Gastrocnemius medialis (tissue), 4 donors: ENCODE measurements around the gene ZNF445. TPM values are rescaled to one million over a fixed set of nuclear protein-coding genes. Genes with fewer than 3 reads are reported as not detected.

Experiments used
- ATAC-seq, 2 donors: fragments of 150-250 bp; one replicate each; pipeline ENCODE4 v1.9.1; 2016
- DNase-seq, 2 donors: peaks; one replicate each; pipeline ENCODE4 v3.0.0-alpha.2; 2019
- H3K27ac ChIP-seq, 4 donors: fragments of 200-600 bp; sonication (generic); 1 replicate in 1 of 4; 2 replicates in 3 of 4; pipeline ENCODE4 v1.5.1; 2016 to 2018; ENCODE audit warnings: mild to moderate bottlenecking in 2 of 4, moderate library complexity in 1 of 4
- H3K27me3 ChIP-seq, 3 donors: fragments of 200-600 bp; sonication (generic) in 2 of 3; 1 replicate in 1 of 3; 2 replicates in 2 of 3; pipeline versions ENCODE4 v1.5.1 to v1.6.0; 2016 to 2019; ENCODE audit warnings: mild to moderate bottlenecking in 1 of 3, moderate library complexity in 1 of 3
- H3K36me3 ChIP-seq, 2 donors: fragments of 200-600 bp; sonication (generic) in 1 of 2; one replicate each; pipeline ENCODE4 v1.5.1; 2017 to 2018
- H3K4me1 ChIP-seq, 2 donors: fragments of 200-600 bp; sonication (generic) in 1 of 2; one replicate each; pipeline ENCODE4 v1.5.1; 2016 to 2017; ENCODE audit warnings: mild to moderate bottlenecking in 2 of 2
- H3K4me3 ChIP-seq, 4 donors: fragments of 200-600 bp; sonication (generic) in 3 of 4; 1 replicate in 1 of 4; 2 replicates in 3 of 4; pipeline ENCODE4 v1.5.1; 2016 to 2019; ENCODE audit warnings: mild to moderate bottlenecking in 2 of 4
- H3K9me3 ChIP-seq, 3 donors: fragments of 200-600 bp; sonication (generic) in 2 of 3; 1 replicate in 1 of 3; 2 replicates in 2 of 3; pipeline ENCODE4 v1.5.1; 2016 to 2019
- POLR2A ChIP-seq, 2 donors: fragments of 450-650 bp; IDR thresholded peaks; one replicate each; pipeline ENCODE4 v1.6.1; 2017; ENCODE audit warnings: antibody characterized with exemption in 2 of 2, mild to moderate bottlenecking in 2 of 2, moderate library complexity in 2 of 2
- in situ Hi-C, 4 donors: fragments of 200-750 bp; cut with MboI; loops; one replicate each; pipeline versions ENCODE4 v1.15.0 to v1.8.0; 2017; ENCODE audit warnings: low sequenced_read_pairs in 4 of 4
- intact Hi-C: fragments of 100-400 bp; cut with DNase I; formaldehyde crosslinking; loops from one replicate; pipeline ENCODE4 v1.15.1; 2023; ENCODE audit warnings: low total_unique reads
- total RNA-seq, 4 donors: library from RNA; depleted of rRNA; stranded (reverse); fragments of >200 nt; gene quantifications; one replicate each; pipeline versions ENCODE4 v1.1.0 to v1.2.3, GENCODE V29; 2016
- TF ChIP-seq, protein P1 (sequence below), 5 experiments: fragments of 450-650 bp in 3 of 5; fragments of 200-600 bp in 2 of 5; sonication (generic) in 2 of 5; IDR thresholded peaks in 4 of 5; conservative IDR thresholded peaks in 1 of 5; 1 replicate in 4 of 5; 2 replicates in 1 of 5; pipeline ENCODE4 v1.5.1; 2016 to 2019; ENCODE audit warnings: antibody characterized with exemption in 5 of 5, mild to moderate bottlenecking in 3 of 5, moderate library complexity in 3 of 5

Gene ZNF445
- total RNA-seq, 4 donors from 2014 or later, result 3.6 to 6.2 (median 3.8) TPM

DNA sequence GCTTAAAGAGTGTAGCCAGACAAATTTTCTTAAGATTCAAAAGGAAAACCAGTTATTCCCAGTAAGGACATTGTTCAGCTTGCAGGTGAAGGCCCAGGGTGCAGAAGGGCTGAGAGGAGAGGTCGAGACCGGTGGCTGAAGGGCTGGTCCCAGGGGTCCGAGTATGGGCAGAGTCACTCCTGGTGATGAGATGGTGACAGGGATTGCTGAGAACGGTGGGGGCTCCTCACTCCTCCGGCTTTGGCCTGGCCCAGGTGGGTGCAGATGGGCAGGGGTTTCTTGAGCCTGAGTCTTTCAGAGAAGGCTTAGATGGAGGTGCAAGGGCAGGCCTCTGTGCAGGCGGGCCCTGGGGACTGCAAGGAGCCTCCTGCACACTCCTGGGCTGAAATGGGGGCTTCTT is 56.2 kb downstream of the ZNF445 start:
- TF ChIP-seq, protein P1, sequence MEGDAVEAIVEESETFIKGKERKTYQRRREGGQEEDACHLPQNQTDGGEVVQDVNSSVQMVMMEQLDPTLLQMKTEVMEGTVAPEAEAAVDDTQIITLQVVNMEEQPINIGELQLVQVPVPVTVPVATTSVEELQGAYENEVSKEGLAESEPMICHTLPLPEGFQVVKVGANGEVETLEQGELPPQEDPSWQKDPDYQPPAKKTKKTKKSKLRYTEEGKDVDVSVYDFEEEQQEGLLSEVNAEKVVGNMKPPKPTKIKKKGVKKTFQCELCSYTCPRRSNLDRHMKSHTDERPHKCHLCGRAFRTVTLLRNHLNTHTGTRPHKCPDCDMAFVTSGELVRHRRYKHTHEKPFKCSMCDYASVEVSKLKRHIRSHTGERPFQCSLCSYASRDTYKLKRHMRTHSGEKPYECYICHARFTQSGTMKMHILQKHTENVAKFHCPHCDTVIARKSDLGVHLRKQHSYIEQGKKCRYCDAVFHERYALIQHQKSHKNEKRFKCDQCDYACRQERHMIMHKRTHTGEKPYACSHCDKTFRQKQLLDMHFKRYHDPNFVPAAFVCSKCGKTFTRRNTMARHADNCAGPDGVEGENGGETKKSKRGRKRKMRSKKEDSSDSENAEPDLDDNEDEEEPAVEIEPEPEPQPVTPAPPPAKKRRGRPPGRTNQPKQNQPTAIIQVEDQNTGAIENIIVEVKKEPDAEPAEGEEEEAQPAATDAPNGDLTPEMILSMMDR (IDR thresholded peaks at IDR 0.05 in 4 of 5, conservative IDR thresholded peaks at IDR 0.05 in 1 of 5), result no peak
- no peak for TF ChIP-seq POLR2A (IDR thresholded peaks at IDR 0.05)
- intact Hi-C loops, result no loop called here
- H3K27ac ChIP-seq, result no peak overlapping the region
- no peaks in the 10 kb centered on the region for H3K27me3 ChIP-seq
- no peak overlapping the region for H3K4me3 ChIP-seq
- no peaks in the 10 kb centered on the region for H3K4me1 ChIP-seq
- in situ Hi-C loops, result no loop called here
- no peaks in the 10 kb centered on the region for H3K36me3 ChIP-seq
- H3K9me3 ChIP-seq, result no peaks in the 10 kb centered on the region
- DNase-seq, result no peak
- no peak for ATAC-seq

DNA sequence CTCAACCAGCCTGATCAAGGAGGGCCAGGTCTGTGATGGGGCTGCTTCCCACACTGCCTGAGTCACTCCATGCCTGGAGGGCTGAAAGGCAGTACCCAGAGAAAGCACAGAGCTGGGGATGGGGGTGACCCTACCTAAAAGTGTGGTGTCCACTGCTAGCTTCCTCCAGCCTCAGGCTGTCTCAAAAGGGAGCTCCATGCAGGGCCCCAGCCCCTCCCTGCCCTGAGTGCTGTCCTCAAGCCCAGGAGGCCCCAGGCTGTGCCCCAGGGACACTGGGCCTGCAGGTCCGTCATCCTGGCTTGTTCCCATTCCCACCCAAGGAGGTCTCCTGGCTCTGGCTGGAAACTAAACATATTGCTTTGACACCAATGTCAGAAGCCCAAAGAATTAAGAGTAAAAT is 56.8 kb downstream of the ZNF445 start:
- ATAC-seq (no peak), DNase-seq (no peak)
- intact Hi-C loops, result no loop called here

DNA sequence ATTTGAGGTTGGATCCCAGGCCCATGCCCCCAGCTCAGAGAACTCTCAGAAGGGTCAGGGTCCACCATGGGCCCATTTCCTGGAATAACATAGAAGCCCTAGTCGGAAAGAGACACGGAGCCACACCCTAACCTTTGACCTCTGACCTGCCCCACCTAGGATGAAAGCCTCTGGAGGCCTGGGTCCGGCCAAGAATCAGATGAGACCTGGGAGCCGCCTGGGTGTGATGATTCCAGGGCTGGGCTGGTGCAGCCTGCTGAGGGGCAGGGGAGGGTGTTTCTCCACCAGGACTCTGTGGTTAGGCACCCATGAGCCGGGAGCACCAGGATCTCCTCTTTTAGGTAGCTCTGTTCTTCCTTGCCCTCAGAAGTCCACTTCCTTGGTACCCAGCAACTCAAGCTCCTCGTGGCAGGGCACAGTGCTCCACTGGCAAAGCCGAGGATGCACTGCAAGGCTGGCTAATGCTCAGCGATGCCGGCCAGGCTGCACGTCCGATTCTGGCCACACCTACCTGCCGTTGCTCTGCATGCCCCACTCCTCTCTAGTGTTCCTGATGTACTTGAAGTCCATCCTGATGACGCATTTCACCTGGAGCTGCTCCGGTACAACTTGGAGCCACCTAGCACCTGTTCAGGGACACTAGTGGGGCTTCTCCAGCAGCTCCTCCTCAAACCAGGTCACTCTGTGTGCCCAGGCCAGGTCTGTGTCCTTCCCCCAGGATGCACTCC is 57.4 kb downstream of the ZNF445 start:
- no peaks in the 10 kb centered on the region for H3K4me1 ChIP-seq
- in situ Hi-C loops, result no loop called here
- DNase-seq, result no peak
- intact Hi-C loops, result no loop called here
- H3K4me3 ChIP-seq, result no peak overlapping the region
- TF ChIP-seq POLR2A (IDR thresholded peaks at IDR 0.05), result no peak
- TF ChIP-seq, protein P1 (IDR thresholded peaks at IDR 0.05 in 4 of 5, conservative IDR thresholded peaks at IDR 0.05 in 1 of 5), result no peak
- no peaks in the 10 kb centered on the region for H3K27me3 ChIP-seq
- H3K36me3 ChIP-seq, result no peaks in the 10 kb centered on the region
- no peak for ATAC-seq
- no peaks in the 10 kb centered on the region for H3K9me3 ChIP-seq
- H3K27ac ChIP-seq, result no peak overlapping the region

More for the DNA sequence above, 56.8 kb downstream of the ZNF445 start:
- H3K27me3 ChIP-seq, result no peaks in the 10 kb centered on the region
- no peaks in the 10 kb centered on the region for H3K4me1 ChIP-seq
- H3K9me3 ChIP-seq, result no peaks in the 10 kb centered on the region
- H3K36me3 ChIP-seq, result no peaks in the 10 kb centered on the region
- H3K27ac ChIP-seq, result no peak overlapping the region
- no peak for TF ChIP-seq POLR2A (IDR thresholded peaks at IDR 0.05)
- TF ChIP-seq, protein P1 (IDR thresholded peaks at IDR 0.05 in 4 of 5, conservative IDR thresholded peaks at IDR 0.05 in 1 of 5), result no peak
- H3K4me3 ChIP-seq, result no peak overlapping the region
- in situ Hi-C loops, result no loop called here

- H3K4me1 ChIP-seq, result no peaks in the 10 kb centered on the region
- no peaks in the 10 kb centered on the region for H3K36me3 ChIP-seq
- H3K27me3 ChIP-seq, result no peaks in the 10 kb centered on the region
- H3K9me3 ChIP-seq, result no peaks in the 10 kb centered on the region
- ATAC-seq (no peak), DNase-seq (no peak)
- in situ Hi-C loops, result no loop called here
- no peak overlapping the region for H3K4me3 ChIP-seq
- no peak overlapping the region for H3K27ac ChIP-seq
- intact Hi-C loops, result no loop called here
- TF ChIP-seq POLR2A (IDR thresholded peaks at IDR 0.05), result no peak
- TF ChIP-seq, protein P1 (IDR thresholded peaks at IDR 0.05 in 4 of 5, conservative IDR thresholded peaks at IDR 0.05 in 1 of 5), result no peak
These were observed 58.2 kb downstream of the ZNF445 start for GRCh38 chr3:44419116-44419922.
